ENCODE data around the gene OR10G6.
"Not testable (repeated sequence)": the region's sequence is repeated elsewhere in the genome, so short reads cannot be mapped to it uniquely, and the experiment has no call there.

GRCh38 chr11:124015837-124016236, 20.9 kb upstream of the OR10G6 start:
- TF ChIP-seq EZH2phosphoT487 (IDR thresholded peaks at IDR 0.05; ENCODE audit: unreplicated experiment); EZH2 (IDR thresholded peaks at IDR 0.05; ENCODE audit: low read depth, unreplicated experiment); REST (IDR thresholded peaks at IDR 0.05; ENCODE audit: unreplicated experiment); POLR2AphosphoS5 (IDR thresholded peaks at IDR 0.05; ENCODE audit: low read depth); CREB1 (CRISPR knock-in tag; IDR thresholded peaks at IDR 0.05; ENCODE audit: low read depth); ETS1 (IDR thresholded peaks at IDR 0.05): not testable (repeated sequence)
- TF ChIP-seq, protein P1, sequence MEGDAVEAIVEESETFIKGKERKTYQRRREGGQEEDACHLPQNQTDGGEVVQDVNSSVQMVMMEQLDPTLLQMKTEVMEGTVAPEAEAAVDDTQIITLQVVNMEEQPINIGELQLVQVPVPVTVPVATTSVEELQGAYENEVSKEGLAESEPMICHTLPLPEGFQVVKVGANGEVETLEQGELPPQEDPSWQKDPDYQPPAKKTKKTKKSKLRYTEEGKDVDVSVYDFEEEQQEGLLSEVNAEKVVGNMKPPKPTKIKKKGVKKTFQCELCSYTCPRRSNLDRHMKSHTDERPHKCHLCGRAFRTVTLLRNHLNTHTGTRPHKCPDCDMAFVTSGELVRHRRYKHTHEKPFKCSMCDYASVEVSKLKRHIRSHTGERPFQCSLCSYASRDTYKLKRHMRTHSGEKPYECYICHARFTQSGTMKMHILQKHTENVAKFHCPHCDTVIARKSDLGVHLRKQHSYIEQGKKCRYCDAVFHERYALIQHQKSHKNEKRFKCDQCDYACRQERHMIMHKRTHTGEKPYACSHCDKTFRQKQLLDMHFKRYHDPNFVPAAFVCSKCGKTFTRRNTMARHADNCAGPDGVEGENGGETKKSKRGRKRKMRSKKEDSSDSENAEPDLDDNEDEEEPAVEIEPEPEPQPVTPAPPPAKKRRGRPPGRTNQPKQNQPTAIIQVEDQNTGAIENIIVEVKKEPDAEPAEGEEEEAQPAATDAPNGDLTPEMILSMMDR (conservative IDR thresholded peaks at IDR 0.05; ENCODE audit: low read depth in 2 of 2): not testable (repeated sequence)
